Left renal cortex interstitium (tissue), 4 donors: Measurements from ENCODE around the gene TBC1D9. TPM values are rescaled to one million over a fixed set of nuclear protein-coding genes. Genes with fewer than 3 reads are reported as not detected.
"Not testable (repeated sequence)": the region's sequence is repeated elsewhere in the genome, so short reads cannot be mapped to it uniquely, and the experiment has no call there.

Experiments
- DNase-seq, 4 donors: peaks; one replicate each; pipeline ENCODE4 v3.0.0-alpha.2; 2013; ENCODE audit warnings: low read depth in 4 of 4, low spot score in 2 of 4, missing footprints in 1 of 4
- polyA plus RNA-seq, 4 donors: library from polyadenylated mRNA; unstranded; fragments of 120-200 nt; gene quantifications; one replicate each; pipeline ENCODE4 v1.2.1, GENCODE V29; 2013; ENCODE audit not compliant: insufficient read length in 4 of 4

TBC1D9 gene
- polyA plus RNA-seq, 4 donors, result 55.5 to 64.1 (median 60.2) TPM

DNA sequence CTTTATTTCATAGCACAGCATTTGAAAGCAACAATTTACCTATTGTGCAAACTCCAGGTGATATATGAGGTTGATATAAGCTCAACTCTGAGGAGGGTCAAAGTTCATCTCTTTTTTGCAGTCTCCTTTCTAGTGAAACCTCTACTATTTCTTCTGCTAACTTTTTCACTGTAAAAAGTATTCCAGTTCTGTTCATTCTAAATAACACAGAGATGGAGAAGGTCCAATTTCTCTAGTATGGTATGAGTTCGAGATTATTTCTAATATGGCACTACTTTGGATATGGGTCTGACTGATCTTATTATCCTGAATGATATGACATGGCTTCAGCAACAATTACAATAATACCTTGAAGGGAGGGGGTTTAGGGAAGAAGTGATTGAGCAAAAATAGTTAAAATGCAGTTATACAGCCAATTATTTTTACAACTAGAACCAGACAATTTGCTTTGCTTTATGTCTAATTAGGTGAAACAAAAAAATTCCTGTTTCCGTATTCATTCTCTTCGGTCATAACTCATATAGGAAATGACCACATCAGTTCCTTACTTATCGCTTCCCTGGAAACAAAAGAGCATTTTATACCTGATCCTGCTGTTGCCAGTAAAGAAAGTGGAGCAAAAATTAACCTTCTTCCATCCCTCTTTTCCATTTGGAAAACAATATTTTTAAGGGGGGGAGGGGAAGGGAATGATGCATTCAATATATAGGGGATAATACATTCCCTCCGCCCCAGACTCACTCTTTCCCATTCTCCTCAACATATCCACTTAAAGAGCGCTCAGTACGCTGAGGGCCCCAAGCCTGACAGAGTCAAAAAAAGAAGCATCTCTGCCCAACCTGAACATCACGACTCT is 1.0 kb downstream of the TBC1D9 start:
- DNase-seq, result peak in 2 of 4 donors; percentile 41 to 59

GRCh38 chr4:140753329-140753728 is 2.9 kb downstream of the TBC1D9 start:
- DNase-seq, result no peak

DNA sequence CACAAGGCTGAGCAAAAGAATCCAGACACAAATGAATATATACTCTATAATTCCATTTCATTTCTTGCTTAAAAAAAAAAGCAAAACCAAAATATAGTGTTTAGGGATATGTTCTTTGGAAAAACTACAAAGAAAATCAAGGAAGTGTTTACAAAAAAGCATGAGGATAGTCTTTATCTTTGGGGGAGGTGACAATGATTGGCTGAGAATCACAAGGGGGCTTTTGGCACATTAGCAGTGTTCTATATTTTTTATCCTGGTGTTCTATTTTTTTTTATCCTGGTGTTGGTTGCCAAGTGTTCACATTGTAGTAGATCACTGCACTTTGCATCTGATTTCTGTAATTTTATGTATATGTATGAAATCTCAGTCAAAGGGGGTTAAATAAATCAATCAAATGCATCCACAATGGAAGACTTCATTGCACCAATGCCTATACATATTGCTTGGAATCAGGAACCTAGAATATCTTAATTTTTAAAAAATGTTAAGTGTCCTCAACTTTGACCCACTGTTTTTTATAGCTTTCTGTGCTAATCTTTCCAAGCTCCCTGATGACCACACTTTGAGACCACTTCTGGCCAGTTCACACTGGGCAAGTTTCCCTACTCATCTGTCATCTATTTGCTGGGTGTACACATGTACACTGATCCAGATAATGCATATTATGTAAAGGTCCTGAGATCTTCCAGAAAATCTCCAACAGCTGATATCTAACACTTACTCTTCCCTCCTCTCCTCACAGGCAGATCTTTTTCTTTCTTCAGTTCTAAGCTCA is 3.7 kb downstream of the TBC1D9 start:
- no peak for DNase-seq

- DNase-seq, result no peak
These were observed 5.7 kb downstream of the TBC1D9 start for GRCh38 chr4:140750470-140750869.

- DNase-seq, result no peak
These were observed 8.0 kb downstream of the TBC1D9 start for GRCh38 chr4:140748171-140748570.

- DNase-seq, result not testable (repeated sequence)
These were observed 9.6 kb downstream of the TBC1D9 start for GRCh38 chr4:140746546-140746945.

GRCh38 chr4:140744421-140744820 is 11.8 kb downstream of the TBC1D9 start:
- no peak for DNase-seq

- DNase-seq, result no peak
These were observed 12.8 kb downstream of the TBC1D9 start for GRCh38 chr4:140743194-140743931.

- DNase-seq, result no peak
These were observed 13.4 kb downstream of the TBC1D9 start for GRCh38 chr4:140742838-140743193.

GRCh38 chr4:140740906-140741670 is 15.1 kb downstream of the TBC1D9 start:
- no peak for DNase-seq

GRCh38 chr4:140740422-140740821 is 15.8 kb downstream of the TBC1D9 start:
- DNase-seq, result no peak

DNA sequence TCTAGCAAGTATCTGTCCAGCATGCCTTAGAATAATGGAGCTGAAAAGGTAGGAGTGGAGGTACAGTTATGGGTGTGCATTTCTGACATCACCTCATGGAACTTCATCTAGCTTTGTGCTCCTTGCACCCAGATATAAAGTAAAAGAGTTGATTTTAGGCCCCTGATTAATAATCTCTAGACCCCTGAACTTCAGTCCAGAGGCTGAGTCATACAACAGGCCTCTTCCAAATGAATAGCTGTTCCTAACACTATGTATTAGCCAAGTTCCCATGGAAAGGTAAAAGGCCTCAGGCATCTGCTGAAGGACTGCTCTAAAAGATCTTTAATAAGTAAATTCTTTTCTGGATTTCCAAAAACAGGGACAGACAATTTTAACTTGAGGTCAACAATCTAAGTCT is 16.2 kb downstream of the TBC1D9 start:
- DNase-seq, result no peak

- no peak for DNase-seq
These were observed 18.0 kb downstream of the TBC1D9 start for GRCh38 chr4:140738139-140738538.

DNA sequence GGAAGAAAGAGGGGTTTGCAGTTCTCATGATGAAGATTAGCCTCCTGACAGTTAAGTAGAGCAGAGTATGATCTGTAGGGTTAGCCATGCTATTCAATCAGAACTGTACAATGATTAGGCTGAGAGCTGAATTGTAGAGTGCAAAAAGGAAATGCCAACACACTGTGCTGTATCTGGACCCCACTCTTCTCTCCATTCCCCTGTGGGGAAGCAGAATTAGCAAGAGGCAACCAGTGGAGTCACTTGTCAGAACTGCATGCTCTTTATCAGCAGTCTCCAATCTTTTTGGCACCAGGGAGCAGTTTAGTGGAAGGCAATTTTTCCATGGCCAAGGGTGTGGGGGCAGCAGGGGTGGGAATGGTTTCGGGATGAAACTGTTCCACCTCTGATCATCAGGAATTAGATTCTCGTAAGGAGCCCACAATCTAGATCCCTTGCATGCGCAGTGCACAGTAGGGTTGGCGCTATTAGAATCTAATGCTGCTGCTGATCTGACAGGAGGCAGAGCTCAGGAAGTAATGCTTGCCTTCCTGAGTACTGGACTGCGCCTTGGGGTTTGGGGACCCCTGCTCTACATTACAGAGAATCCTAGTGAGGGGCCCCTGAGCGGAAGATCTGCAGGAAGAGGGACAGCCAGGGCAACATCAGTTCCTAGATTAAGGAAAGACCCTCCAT is 19.4 kb downstream of the TBC1D9 start:
- DNase-seq, result no peak

- DNase-seq, result no peak
These were observed 20.3 kb downstream of the TBC1D9 start for GRCh38 chr4:140735779-140736391.

- DNase-seq, result no peak
These were observed 20.9 kb downstream of the TBC1D9 start for GRCh38 chr4:140735317-140735716.

DNA sequence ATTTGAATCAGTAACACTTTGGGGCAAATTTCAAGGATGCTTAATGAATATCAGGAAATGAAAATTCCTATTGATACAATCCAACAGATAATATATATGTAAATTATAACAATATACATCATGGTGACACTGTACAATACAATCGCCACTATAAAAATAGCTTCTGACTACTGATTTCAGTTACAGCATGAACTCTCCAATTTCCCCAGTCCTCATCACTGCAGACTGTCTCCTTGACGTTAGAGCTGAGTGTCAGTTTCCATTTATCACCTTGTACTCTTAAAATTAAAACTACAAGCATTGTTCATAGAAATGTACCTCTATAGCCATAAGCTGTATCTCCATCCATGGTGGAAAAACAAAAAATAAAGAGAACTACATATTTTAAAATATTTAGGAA is 23.4 kb downstream of the TBC1D9 start:
- DNase-seq, result no peak

DNA sequence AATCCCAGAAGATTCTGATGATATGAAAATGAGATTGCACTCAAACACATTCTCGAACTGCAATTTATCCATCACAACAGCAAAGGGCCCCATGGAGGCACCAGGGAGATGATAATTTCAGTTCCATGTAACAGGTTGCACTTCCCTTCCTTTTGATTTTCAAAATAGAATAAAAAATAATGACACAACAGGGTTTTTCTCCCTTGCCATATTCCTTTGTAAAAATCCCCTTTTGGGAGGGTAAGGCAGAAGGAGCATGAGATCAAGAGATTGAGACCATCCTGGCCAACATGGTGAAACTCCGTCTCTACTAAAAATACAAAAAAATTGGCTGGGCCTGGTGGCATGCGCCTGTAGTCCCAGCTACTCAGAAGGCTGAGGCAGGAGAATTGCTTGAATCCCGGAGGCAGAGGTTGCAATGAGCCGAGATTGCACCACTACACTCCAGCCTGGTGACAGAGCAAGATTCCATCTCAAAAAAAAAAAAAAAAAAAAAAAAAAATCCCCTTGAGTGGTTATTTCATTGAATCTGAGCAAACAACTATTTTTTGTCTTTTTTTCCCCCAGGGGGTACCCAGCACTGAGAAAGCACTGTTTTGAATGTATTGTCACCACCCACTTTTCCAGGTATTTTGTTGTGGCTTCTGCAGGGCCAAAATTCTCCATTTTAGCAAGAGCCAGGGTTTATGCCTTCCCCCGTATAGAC is 26.7 kb downstream of the TBC1D9 start:
- no peak for DNase-seq
